M059J (cell line): ENCODE data around the gene GCNA. TPM values are rescaled to one million over a fixed set of nuclear protein-coding genes. Genes with fewer than 3 reads are reported as not detected.
"Not testable (repeated sequence)": the region's sequence is repeated elsewhere in the genome, so short reads cannot be mapped to it uniquely, and the experiment has no call there.

Source experiments
- DNase-seq: peaks from one replicate; pipeline ENCODE4 v3.0.0-alpha.2; 2012; ENCODE audit warnings: low read depth
- total RNA-seq: library from RNA; depleted of rRNA; stranded (reverse); fragments of >200 nt; shearing (Covaris generic); gene quantifications from 2 replicates; pipeline ENCODE4 v1.2.3, GENCODE V29; 2014; rRNA removed

Gene GCNA
- total RNA-seq, 1 experiment from 2014 or later = 0.20 TPM

- no peak for DNase-seq
Observed at GRCh38 chrX:71640002-71640401, 61.8 kb downstream of the GCNA start.

DNA sequence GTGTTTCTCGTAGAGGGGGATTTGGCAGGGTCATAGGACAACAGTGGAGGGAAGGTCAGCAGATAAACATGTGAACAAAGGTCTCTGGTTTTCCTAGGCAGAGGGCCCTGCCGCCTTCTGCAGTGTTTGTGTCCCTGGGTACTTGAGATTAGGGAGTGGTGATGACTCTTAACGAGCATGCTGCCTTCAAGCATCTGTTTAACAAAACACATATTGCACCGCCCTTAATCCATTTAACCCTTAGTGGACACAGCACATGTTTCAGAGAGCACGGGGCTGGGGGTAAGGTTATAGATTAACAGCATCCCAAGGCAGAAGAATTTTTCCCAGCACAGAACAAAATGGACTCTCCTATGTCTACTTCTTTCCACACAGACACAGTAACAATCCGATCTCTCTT is 66.2 kb downstream of the GCNA start:
- not testable (repeated sequence) for DNase-seq

DNA sequence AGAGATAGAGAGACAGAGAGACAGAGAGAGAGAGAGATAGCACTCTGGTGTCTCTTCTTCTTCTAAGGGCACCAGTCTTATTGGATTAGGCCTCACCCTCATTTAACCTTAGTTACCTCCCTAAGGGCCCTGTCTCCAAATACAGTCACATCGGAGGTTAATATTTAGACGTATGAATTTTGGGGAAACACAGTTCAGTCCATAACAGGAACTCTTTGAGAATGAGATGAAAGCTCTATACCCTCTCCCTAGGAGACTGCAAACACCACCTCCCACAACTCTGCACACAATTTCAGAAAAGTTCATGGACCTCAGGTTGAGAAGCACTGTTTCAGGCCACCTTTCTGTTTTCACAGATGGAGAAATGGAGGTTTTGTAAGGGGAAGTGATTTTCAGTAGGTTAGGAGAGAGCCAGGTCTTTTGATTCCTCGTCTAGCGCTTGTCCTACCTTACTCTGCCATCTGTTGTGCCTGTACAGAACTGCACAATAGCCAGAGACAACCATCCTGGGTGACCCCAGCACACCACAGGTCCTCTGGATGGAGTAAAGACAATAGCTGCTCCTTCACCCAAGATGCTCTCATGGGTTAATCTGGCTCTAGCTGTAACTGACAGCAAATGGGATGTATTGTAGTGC is 72.2 kb downstream of the GCNA start:
- DNase-seq = peak; percentile 35

GRCh38 chrX:71652405-71652804 is 74.2 kb downstream of the GCNA start:
- DNase-seq = peak; percentile 60

- DNase-seq = no peak
Observed at GRCh38 chrX:71653344-71653743, 75.1 kb downstream of the GCNA start.

DNA sequence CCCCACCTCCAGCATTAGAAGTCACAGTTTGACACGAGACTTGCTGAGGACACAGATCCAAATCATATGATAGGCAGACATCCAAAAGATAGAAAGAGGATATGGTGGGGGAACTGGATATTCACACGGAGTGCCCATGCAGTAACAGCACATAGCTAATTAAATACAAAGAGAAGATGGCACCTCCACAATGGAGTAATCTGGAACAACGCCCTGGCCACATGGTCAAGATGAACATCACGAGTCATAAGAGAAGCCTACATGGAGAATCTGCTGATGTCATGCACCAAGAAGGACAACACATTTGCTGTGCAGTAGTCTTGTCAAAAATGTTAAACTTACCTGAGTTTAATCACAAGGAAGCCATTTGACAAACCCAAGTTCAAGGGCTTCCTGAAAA is 79.0 kb downstream of the GCNA start:
- DNase-seq = no peak

DNA sequence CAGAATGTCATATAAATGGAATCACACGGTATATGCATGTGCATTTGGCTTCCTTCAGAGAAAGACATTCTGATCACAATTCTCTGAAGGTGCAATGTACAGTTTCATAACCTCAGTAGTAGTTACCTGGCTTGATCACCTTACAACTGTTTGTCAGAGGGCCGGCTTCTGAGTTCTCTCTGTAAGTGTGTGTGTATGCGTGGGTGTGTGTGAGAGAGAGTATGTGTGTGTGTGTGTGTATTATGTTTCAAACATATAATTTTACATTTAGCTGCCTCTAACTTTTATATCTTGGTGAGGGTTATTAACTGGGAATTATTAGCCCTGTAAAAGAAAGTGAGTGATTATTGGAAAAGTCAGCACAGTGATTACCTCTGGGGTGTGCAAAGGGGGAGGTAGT is 81.1 kb downstream of the GCNA start:
- no peak for DNase-seq

- DNase-seq = no peak
Observed at GRCh38 chrX:71659959-71660358, 81.7 kb downstream of the GCNA start.

GRCh38 chrX:71660562-71661416 is 82.6 kb downstream of the GCNA start:
- no peak for DNase-seq

DNA sequence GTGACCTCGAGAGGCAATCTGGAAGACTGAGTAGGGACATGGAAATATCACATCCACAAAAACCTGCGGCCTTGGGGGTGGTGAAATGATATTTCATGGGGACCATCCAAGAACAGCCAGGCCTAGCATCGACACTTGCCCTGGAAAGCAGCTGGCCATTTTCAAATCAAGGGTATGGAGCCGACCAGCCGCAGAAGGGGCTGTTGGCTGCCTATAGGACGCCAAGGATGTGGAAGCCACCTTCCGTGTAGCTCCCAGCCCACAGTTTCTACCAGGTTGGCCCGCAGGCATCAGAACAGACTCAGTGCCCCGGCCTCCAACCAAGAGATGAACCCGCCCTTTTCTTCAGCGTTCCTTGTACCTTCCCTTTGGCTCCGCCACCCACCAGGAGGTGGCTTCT is 83.7 kb downstream of the GCNA start:
- no peak for DNase-seq

DNA sequence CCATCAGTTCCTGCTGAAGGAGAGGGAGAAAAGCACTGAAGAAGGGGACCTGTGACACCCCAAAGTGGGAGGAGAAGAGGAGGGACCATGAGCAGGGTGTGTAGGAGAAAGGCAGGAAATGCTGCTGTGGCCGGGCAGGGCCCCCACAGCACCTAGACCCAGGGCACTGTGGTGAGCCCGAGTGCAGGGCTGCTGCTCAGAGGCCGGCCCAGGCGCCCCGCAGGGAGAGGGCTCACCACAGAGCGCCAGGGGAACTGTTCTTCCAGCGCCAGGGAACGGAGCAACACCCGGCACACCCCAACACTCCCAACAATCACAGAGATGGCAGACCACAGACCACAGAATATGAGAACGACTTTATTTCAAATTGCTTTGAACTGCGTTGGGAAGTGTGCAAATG is 84.4 kb downstream of the GCNA start:
- DNase-seq = peak; percentile 14

Other genes with a start within 250 kb of the GCNA start
- 21.8 and 30.9 TPM in 2 replicates for gene TAF1, start 212.1 kb upstream of the GCNA start, total RNA-seq
- 52.7 and 67.6 TPM in 2 replicates for gene OGT, start 45.3 kb upstream of the GCNA start, total RNA-seq
- 0.30 TPM in 1 of 2 replicates, not detected in the other for gene CXCR3, start 40.1 kb downstream of the GCNA start, total RNA-seq
- gene CXorf49, start 139.8 kb downstream of the GCNA start, total RNA-seq = not detected in 2 replicates
- not detected in 2 replicates for gene CXorf49B, start 184.9 kb downstream of the GCNA start, total RNA-seq